ENCODE data around the gene TYROBP.
"Not testable (repeated sequence)": the region's sequence is repeated elsewhere in the genome, so short reads cannot be mapped to it uniquely, and the experiment has no call there.

Gene TYROBP

GRCh38 chr19:35899547-35900214 is 8.4 kb downstream of the TYROBP start:
- DNase-seq (ENCODE audit: low spot score), result peak; percentile 54

- no peak for DNase-seq (ENCODE audit: low spot score)
Observed at GRCh38 chr19:35898499-35898809, 9.6 kb downstream of the TYROBP start.

- DNase-seq (ENCODE audit: low spot score), result no peak
Observed at GRCh38 chr19:35897706-35898451, 10.2 kb downstream of the TYROBP start.

- DNase-seq (ENCODE audit: low spot score), result no peak
Observed at GRCh38 chr19:35896643-35897040, 11.5 kb downstream of the TYROBP start.

- DNase-seq (ENCODE audit: low spot score), result no peak
Observed at GRCh38 chr19:35895911-35896642, 12.0 kb downstream of the TYROBP start.

GRCh38 chr19:35894342-35894741 is 13.8 kb downstream of the TYROBP start:
- no peak for DNase-seq (ENCODE audit: low spot score)

GRCh38 chr19:35891819-35892218 is 16.3 kb downstream of the TYROBP start:
- not testable (repeated sequence) for DNase-seq (ENCODE audit: low spot score)

GRCh38 chr19:35890113-35890650 is 17.9 kb downstream of the TYROBP start:
- no peak for DNase-seq (ENCODE audit: low spot score)

- no peak for DNase-seq (ENCODE audit: low spot score)
Observed at GRCh38 chr19:35889370-35890112, 18.6 kb downstream of the TYROBP start.

GRCh38 chr19:35888398-35888797 is 19.7 kb downstream of the TYROBP start:
- DNase-seq (ENCODE audit: low spot score), result no peak

- no peak for DNase-seq (ENCODE audit: low spot score)
Observed at GRCh38 chr19:35887197-35887596, 20.9 kb downstream of the TYROBP start.

- DNase-seq (ENCODE audit: low spot score), result no peak
Observed at GRCh38 chr19:35885904-35886303, 22.2 kb downstream of the TYROBP start.

GRCh38 chr19:35885225-35885738 is 22.8 kb downstream of the TYROBP start:
- DNase-seq (ENCODE audit: low spot score), result no peak

- DNase-seq (ENCODE audit: low spot score), result no peak
Observed at GRCh38 chr19:35883882-35884281, 24.2 kb downstream of the TYROBP start.

GRCh38 chr19:35882114-35882832 is 25.8 kb downstream of the TYROBP start:
- DNase-seq (ENCODE audit: low spot score), result peak; percentile 80

- DNase-seq (ENCODE audit: low spot score), result peak; percentile 83
Observed at GRCh38 chr19:35879770-35880317, 28.3 kb downstream of the TYROBP start.

GRCh38 chr19:35879068-35879467 is 29.0 kb downstream of the TYROBP start:
- DNase-seq (ENCODE audit: low spot score), result no peak

- no peak for DNase-seq (ENCODE audit: low spot score)
Observed at GRCh38 chr19:35874392-35874930, 33.6 kb downstream of the TYROBP start.

- DNase-seq (ENCODE audit: low spot score), result no peak
Observed at GRCh38 chr19:35872180-35872579, 35.9 kb downstream of the TYROBP start.

GRCh38 chr19:35871611-35872010 is 36.5 kb downstream of the TYROBP start:
- DNase-seq (ENCODE audit: low spot score), result no peak

- DNase-seq (ENCODE audit: low spot score), result no peak
Observed at GRCh38 chr19:35870798-35871197, 37.3 kb downstream of the TYROBP start.
